Measurements from ENCODE around the gene MSGN1.
"Not testable (repeated sequence)": the region's sequence is repeated elsewhere in the genome, so short reads cannot be mapped to it uniquely, and the experiment has no call there.

DNA sequence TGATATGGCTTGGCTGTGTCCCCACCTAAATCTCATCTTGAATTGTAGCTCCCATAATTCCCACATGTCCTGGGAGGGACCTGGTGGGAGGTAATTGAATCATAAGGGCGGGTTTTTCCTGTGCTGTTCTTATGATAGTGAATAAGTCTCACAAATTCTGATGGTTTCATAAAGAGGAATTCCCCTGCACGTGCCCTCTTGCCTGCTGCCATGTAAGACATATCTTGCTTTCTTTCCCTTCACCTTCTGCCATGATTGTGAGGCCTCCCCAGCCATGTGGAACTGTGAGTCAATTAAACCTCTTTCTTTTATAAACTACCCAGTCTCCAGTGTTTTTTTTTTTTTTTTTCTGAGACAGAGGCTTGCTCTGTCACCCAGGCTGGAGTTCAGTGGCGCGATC, 7.4 kb downstream of the MSGN1 start:
- TF ChIP-seq, protein P1, sequence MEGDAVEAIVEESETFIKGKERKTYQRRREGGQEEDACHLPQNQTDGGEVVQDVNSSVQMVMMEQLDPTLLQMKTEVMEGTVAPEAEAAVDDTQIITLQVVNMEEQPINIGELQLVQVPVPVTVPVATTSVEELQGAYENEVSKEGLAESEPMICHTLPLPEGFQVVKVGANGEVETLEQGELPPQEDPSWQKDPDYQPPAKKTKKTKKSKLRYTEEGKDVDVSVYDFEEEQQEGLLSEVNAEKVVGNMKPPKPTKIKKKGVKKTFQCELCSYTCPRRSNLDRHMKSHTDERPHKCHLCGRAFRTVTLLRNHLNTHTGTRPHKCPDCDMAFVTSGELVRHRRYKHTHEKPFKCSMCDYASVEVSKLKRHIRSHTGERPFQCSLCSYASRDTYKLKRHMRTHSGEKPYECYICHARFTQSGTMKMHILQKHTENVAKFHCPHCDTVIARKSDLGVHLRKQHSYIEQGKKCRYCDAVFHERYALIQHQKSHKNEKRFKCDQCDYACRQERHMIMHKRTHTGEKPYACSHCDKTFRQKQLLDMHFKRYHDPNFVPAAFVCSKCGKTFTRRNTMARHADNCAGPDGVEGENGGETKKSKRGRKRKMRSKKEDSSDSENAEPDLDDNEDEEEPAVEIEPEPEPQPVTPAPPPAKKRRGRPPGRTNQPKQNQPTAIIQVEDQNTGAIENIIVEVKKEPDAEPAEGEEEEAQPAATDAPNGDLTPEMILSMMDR (conservative IDR thresholded peaks at IDR 0.05; ENCODE audit: low read depth, low read length), result not testable (repeated sequence)
- not testable (repeated sequence) for TF ChIP-seq RFX5 (IDR thresholded peaks at IDR 0.05; ENCODE audit: low read depth, low read length); POLR2A (IDR thresholded peaks at IDR 0.05; ENCODE audit: low read depth, low read length); CEBPB (IDR thresholded peaks at IDR 0.05; ENCODE audit: low read depth, low read length); FOS (IDR thresholded peaks at IDR 0.05; ENCODE audit: low read depth, low read length); ELK1 (IDR thresholded peaks at IDR 0.05; ENCODE audit: borderline replicate concordance, low read depth, low read length); SMC3 (IDR thresholded peaks at IDR 0.05; ENCODE audit: low read depth, low read length); RCOR1 (IDR thresholded peaks at IDR 0.05; ENCODE audit: insufficient replicate concordance, low read length)
- TF ChIP-seq, protein P2, sequence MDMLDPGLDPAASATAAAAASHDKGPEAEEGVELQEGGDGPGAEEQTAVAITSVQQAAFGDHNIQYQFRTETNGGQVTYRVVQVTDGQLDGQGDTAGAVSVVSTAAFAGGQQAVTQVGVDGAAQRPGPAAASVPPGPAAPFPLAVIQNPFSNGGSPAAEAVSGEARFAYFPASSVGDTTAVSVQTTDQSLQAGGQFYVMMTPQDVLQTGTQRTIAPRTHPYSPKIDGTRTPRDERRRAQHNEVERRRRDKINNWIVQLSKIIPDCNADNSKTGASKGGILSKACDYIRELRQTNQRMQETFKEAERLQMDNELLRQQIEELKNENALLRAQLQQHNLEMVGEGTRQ (IDR thresholded peaks at IDR 0.05; ENCODE audit: low read depth, low read length), result not testable (repeated sequence)
